Sigmoid colon (tissue), 4 donors: ENCODE measurements around the gene VCAN.

Experiments used
- CTCF ChIP-seq, 4 experiments: fragments of 450-650 bp in 3 of 4; fragments of 200-600 bp in 1 of 4; IDR thresholded peaks; one replicate each; pipeline ENCODE4 v1.5.1; 2016 to 2019; ENCODE audit warnings: antibody characterized with exemption in 4 of 4, mild to moderate bottlenecking in 3 of 4, moderate library complexity in 2 of 4
- POLR2A ChIP-seq, 2 donors: fragments of 450-650 bp; IDR thresholded peaks; one replicate each; pipeline ENCODE4 v1.6.1; 2016; ENCODE audit warnings: antibody characterized with exemption in 2 of 2, mild to moderate bottlenecking in 2 of 2, moderate library complexity in 2 of 2
- POLR2AphosphoS5 ChIP-seq, 4 donors: sonication (generic); formaldehyde crosslinking; IDR thresholded peaks; one replicate each; pipeline ENCODE4 v1.6.1; 2017; ENCODE audit warnings: antibody characterized with exemption in 4 of 4

GRCh38 chr5:83513081-83513480 is 41.5 kb downstream of the VCAN start:
- TF ChIP-seq CTCF (IDR thresholded peaks at IDR 0.05) (no peak), POLR2AphosphoS5 (IDR thresholded peaks at IDR 0.05) (no peak), POLR2A (IDR thresholded peaks at IDR 0.05) (no peak)
